Stimulated activated CD8-positive, alpha-beta memory T cell treated with anti-CD3 and anti-CD28 coated beads, Interleukin-15, amount 100 ng/mL, for 1 hour (primary cell): ENCODE results near the gene CSMD2.

Experiments
- DNase-seq: peaks from one replicate; pipeline ENCODE4 v3.0.0-alpha.2; 2020; ENCODE audit warnings: low read depth

The CSMD2 gene

GRCh38 chr1:33997127-33998036, 167.6 kb downstream of the CSMD2 start:
- DNase-seq: no peak

GRCh38 chr1:33996281-33996680, 168.7 kb downstream of the CSMD2 start:
- DNase-seq: no peak

DNA sequence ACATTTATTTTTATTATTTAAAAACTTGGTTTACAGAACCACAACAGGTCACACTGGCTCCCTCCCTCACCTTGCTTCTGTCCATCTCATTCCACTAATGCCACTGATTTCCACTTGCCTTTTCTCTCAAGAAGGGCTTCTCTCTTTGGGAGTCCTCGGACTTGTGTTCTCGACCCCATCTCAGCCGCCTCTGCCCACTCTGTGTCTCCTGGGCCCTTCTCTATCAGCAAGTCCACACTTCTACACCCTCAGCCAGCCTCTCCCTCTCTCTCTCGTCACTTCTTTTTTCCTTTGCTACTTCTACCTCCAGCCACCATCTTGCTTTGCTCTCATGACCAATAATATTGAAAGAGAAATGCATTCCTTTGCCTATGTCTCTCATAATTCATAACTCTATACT, 171.7 kb downstream of the CSMD2 start:
- no peak for DNase-seq

GRCh38 chr1:33990281-33990680, 174.7 kb downstream of the CSMD2 start:
- no peak for DNase-seq

GRCh38 chr1:33988161-33988560, 176.9 kb downstream of the CSMD2 start:
- no peak for DNase-seq

GRCh38 chr1:33986390-33987095, 178.5 kb downstream of the CSMD2 start:
- no peak for DNase-seq

- no peak for DNase-seq
Observed at GRCh38 chr1:33985656-33986055, 179.4 kb downstream of the CSMD2 start.

DNA sequence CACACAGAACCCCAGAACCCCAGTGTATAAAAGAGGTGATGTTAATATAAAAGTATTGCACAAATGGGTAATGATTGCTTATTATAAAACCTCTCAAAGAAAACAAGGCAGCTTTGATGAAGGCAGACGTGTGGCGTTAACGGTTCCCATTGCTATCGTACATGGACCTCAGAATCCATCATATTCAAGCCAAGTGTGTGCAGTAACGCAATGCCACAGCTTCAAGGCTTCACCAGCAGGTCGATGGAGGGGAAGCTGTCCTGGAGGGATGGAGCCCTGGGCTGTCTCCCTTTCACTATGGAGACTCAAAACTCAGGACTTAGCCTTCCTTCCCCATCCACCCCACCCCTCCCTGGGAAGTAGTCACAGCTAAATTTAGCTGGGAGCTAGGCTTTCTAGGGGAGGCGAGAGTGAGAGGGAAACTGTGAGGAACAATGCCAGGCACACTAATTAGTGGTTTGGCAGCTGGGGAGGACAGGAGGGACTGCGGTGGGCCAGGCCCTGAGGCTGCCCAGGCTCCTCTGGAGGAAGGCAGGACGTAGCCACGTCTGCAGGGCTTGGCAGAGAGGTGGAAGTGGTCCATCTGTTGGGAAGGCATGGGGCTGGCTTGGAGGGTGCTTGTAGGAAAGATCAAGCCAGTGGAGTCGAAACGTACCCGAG, 180.0 kb downstream of the CSMD2 start:
- DNase-seq: no peak

DNA sequence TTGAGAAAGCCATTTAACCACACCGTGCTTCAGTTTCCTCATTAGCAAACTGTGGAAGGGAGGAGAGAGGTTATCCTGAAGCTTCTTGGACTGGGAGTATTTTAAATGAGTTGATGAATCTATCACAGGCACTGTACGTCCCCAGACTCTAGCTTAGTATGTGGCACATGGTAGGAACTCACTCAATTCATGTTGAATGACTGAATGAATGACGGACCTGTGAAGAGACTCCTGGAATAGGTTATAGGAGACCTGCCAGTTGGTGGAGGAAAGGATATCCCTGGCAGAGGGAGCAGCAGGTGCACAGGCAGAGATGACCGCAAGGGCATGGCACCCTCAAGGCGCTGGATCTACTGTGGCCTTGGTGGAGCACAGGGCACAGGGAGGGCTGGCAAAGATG, 182.6 kb downstream of the CSMD2 start:
- DNase-seq: no peak

- DNase-seq: no peak
Observed at GRCh38 chr1:33979341-33979740, 185.7 kb downstream of the CSMD2 start.

GRCh38 chr1:33975961-33976360, 189.1 kb downstream of the CSMD2 start:
- no peak for DNase-seq

- no peak for DNase-seq
Observed at GRCh38 chr1:33973799-33974545, 191.1 kb downstream of the CSMD2 start.

DNA sequence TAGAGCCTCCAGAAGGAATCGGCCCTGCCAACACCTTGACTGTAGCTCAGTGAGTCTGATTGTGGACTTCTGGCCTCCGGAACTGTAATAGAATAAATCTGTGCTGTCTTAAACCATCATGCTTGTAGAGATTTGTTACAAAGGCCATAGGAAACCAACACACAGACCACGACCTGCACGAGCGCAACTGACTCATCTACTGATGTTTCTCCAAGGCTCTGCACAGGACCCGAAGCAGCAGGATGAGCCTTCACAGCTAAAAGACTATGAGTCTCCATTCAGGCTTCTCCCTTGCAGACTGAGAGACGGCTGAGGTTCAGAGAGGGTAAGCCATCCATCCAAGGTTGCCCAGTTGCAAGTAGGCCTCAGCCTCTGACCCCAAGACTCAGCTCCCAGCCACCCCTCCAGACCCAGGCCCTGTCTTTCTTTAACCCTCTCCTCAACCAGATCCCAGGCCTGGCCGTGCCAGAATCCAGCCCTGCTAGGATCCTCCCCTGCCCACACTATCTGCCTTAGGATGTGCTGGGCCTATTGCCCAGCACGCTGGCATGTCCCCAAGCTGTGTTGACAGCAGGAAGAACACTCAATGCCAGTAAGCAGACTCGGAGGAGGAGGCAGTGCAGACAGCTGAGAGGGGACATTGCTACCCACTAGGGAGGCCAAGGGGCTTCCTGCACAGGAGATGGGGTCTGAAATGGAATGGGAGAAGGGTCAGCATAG, 192.2 kb downstream of the CSMD2 start:
- DNase-seq: no peak

DNA sequence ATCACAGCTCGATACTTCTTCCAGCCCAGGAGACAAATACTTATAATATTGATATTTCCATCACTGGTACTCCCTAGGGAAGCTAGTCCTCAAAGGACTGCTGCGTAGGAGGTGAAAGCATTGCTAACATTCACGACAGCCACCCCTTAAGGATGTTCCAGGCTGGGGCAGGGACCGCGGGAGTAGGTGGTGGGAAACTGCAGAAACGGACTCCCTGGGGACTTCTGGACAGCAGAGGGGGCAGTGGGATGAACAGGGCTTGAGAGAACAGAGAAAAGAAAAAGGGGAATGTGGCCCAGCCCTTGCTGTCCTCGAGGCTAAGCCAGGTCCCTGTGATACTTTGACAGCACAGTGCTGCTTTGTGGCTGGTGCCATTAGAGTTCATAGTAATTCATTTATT, 193.1 kb downstream of the CSMD2 start:
- no peak for DNase-seq

GRCh38 chr1:33971018-33971710, 193.9 kb downstream of the CSMD2 start:
- DNase-seq: no peak

DNA sequence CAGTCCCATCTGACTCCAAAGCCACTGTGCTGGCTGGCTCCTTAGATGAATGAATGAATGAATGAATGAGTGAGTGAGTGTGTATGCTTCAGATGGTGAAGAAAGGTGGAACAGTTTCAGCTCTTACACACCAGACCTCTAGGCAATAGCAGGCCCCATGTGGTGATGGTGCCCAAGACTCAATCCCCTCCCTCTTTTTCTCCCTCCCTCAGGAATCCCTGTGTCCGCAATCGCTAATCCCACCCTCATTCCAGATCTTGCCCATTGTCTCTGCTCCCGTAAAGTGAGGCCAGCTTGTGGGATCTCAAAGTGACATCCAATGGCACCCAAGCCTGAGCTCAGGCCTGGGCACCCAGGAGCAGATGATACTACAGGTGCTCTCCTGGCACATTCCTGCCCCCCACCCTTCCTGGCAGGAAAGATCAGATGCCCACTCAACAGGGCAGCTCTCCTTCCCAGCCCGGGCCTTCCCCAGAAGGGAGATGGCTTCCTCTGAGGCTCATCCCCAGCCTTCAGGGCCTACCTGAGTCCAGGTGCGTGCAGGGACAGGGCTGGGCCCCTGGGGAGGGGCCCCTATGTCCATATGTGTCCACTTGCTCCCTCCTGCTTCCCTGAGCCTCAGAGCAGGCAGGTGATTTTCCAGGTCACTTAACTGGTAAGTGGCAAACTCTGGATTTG, 194.7 kb downstream of the CSMD2 start:
- no peak for DNase-seq

- no peak for DNase-seq
Observed at GRCh38 chr1:33966346-33967141, 198.5 kb downstream of the CSMD2 start.

GRCh38 chr1:33965086-33965485, 199.9 kb downstream of the CSMD2 start:
- no peak for DNase-seq

GRCh38 chr1:33962061-33962460, 203.0 kb downstream of the CSMD2 start:
- no peak for DNase-seq
